Smooth muscle cell of the brain vasculature (primary cell): ENCODE measurements around the gene SLC2A9.

Experiments used
- DNase-seq: peaks from one replicate; pipeline ENCODE4 v3.0.0-alpha.2; 2012; ENCODE audit warnings: low read depth, low spot score

SLC2A9 gene

DNA sequence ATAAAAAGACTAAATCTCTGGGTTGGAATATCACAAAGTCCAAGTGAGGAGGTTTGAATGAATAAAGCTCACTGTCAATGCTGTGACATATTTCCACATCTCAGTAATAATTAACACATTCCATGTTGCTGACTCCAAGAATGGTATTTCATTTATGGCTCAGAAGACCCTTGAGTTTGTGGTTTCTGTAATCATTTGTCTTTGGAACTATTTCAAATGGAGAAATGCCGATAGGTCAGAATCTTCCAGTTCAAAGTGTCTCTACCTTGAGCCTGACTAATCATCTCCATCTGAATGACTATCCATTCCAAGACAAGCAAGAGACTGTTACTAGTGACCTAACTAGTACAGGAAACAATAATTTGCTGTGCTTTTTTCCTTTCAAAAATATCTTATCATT lies 24.2 kb upstream of the SLC2A9 start:
- DNase-seq, result no peak

- DNase-seq, result no peak
These were observed 19.7 kb upstream of the SLC2A9 start for GRCh38 chr4:10041036-10041435.

DNA sequence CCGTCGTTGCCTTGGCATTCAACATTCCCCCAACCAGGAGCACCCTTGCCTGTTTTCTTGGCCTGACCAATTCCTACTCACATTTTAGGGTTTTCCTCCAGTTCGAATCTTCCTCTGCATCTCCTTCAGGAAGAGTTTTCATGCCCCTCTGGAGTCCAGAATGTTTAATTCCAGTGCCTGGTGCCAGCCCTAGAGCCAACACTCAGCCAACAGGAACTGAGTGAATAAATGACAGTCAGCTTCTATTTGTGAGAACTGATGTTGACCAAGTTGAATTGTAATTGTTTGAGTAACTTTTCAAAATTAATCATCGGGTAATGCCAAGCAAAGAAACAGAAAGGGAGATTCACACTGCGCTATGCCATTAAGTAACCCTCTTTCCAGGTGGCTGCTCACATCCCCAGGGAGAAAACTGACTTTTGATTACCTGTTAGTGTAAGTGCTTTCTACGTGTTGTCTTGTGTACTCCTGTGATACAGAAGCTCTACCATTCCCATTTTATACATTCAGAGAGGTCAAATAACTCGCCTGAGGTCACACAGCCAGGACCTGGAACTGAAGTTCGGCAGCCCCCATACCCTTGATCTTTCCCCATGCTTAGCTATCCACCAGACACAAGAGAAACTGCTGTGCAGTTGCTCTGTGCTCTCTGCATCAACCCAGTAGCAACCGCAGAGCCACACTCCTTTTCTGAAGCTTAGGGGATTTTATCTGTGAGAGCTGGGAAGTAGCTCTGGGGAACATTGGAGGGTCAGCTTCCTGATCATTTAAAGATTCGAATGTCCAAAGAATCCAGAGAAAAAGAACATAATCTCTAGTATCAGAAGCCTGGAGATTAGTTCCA lies 19.0 kb upstream of the SLC2A9 start:
- no peak for DNase-seq

GRCh38 chr4:10036807-10037342 lies 15.6 kb upstream of the SLC2A9 start:
- DNase-seq, result no peak

DNA sequence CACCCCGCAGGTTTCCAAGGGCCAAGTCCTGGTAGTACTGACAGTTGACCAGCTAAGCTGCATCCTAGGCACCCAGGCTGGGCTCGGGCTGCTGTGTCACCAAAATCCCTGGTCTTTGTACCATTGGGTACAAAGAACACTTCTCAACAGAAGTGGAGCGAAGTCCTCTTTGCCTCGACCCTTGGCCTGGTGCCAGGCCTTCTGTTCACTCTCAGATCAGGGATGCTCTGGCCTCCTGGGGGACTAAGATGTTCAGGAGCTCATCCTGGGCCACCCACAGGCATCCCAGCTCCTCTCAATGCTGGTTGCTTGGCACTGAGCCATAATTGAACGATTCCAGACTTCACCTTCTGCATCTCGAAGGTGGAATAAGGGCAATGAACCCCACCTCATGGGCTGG lies 13.8 kb upstream of the SLC2A9 start:
- DNase-seq, result no peak

DNA sequence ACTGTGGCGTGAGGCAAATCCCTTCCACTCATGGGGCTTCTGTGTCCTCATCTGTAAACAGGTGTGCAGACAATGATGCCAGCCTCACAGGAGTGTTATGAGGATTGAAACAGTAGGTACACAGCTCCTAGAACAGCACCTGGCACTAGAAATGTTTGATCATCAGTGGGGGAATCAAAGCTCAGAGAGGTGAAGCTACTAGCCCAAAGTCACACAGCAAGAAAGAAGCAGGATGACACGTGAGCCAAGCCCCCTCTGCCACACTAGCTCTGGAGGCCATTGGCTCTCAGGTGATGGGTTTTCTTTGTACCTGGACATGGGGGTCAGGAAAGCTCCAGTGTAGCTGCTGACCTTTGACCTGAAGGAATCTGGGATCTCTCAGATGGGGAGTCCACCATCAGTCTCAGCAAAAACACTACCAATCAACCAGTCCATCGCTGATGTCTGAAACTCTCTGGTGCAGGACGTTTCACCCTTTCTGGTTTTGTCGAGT lies 13.4 kb upstream of the SLC2A9 start:
- no peak for DNase-seq

DNA sequence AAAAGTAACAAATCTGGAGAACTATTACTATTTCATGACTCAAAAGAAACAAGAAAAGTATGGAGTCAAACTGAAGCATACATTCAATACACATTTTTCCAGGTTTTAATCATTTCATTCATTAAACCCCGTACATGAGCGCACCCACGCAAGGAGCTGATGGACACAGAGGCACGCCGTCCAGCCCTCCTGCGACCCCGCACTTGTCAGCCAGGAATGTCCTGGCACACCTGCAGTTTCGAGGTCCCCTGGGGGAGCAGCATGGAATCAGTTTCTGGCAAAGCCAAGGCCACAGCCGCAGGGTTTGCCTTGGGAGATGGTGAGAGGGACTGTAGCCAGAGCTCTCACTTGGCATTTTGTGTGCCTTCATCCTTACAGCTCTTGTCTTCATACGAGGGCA lies 12.8 kb upstream of the SLC2A9 start:
- no peak for DNase-seq

GRCh38 chr4:10033191-10033881 lies 12.0 kb upstream of the SLC2A9 start:
- no peak for DNase-seq

DNA sequence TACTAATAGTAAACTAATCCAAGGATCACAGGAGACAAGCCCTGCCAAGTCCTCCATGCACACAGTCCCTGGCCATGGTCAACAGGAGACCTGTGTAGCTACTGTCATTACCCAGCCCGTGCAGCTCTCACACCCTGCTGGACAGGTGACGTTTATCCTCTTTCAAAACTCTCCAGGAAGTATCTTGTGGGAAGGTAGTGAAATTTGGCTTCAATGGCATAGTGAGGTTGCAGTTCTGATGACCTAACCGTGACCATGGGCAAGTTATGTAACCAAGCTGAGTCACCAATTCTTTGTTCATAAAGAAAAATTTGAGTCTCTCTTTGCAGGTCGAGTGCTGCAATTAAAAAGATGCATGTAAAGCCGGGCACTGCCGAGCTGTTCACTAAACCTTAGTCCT lies 11.3 kb upstream of the SLC2A9 start:
- no peak for DNase-seq

DNA sequence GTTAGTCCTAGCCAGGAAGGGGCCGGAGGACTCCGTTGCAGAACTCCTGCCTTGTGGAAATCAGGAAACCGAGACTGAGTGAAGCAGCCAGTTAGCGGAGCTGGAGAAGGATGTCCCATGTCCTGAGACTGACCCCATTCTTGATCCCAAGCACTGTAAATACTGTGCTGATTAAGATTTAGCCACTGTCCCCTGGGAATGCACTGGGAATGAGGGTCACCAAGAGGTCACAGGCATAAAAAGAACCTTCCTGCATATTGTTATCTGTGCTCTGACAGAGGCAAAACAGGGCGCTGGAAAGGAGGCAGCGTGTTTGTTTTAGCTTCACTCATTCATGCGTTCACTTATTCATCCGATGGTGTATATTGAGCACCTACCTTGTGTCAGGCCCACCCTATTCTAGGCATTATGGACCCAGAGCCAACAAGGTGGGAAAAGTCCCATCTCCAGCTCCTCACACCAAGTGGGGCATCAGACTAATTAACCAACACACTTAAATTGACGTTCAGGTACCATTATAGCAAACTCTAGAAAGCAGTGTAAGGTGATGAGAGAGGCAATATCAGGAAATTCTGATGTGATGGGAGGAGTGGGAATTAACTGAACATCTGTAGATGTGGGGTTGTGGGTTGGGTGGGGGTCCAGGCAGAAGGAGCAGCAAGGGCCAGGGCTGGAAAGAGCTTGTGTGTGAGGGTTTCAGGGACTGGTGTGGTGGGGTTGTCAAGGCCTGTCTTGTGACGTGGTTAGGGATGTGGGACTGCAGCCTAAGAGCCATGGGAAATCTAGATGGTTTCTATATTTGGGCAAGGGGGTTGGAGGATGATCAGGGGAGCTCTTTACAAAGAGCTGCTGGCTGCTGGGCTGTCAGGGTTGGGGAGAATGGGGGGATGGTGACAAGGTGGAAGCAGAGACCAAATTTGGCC lies 10.6 kb upstream of the SLC2A9 start:
- no peak for DNase-seq

- no peak for DNase-seq
These were observed 9.8 kb upstream of the SLC2A9 start for GRCh38 chr4:10030972-10031667.

- no peak for DNase-seq
These were observed 8.1 kb upstream of the SLC2A9 start for GRCh38 chr4:10029403-10029802.

- no peak for DNase-seq
These were observed 7.6 kb upstream of the SLC2A9 start for GRCh38 chr4:10028910-10029309.

GRCh38 chr4:10026485-10026884 lies 5.2 kb upstream of the SLC2A9 start:
- no peak for DNase-seq

- DNase-seq, result no peak
These were observed 4.0 kb upstream of the SLC2A9 start for GRCh38 chr4:10025230-10025806.

DNA sequence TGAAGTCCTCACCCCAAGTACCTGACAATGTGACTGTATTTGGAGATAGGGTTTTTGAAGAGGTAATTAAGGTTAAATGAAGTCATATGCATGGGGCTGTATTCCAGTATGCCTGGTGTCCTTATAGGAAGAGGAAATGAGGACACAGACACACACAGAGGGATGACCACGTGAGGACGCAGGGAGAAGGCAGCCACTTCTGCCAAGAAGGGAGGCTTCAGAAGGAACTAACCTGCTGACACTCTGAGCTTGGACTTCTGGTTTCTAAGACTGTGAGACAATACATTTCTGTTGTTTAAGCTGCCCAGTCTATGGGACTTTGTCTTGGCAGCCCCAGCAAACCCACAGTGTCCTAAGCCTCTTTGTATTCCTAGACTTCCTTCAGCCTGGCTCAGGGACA lies 3.0 kb upstream of the SLC2A9 start:
- DNase-seq, result no peak

- no peak for DNase-seq
These were observed 2.5 kb upstream of the SLC2A9 start for GRCh38 chr4:10023806-10024205.

DNA sequence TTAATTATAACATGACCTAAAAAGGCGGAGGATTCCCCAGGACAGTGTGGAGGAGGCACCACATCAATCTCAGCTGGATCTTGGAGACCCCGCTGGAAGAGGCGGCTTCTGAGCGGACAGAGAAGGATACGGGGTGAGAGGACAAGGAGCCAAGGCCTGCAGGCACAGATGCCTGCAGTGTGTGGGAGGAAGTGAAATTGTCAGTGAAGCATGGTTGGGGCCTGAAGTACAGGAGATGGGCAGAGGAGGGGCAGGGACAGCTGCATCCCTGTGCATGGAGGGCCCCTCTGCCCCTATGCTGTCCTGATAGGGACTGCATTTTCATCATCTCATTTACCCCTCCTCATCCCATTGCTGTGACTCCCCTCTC lies 1.7 kb upstream of the SLC2A9 start:
- no peak for DNase-seq

- no peak for DNase-seq
These were observed 1.2 kb upstream of the SLC2A9 start for GRCh38 chr4:10022346-10023049.

- DNase-seq, result no peak
These were observed 341 bp upstream of the SLC2A9 start for GRCh38 chr4:10021653-10022023.
